GM21367 (cell line): ENCODE results near the gene CDH26.

Experiments
- ATAC-seq: cut with Tn5 transposase; IDR thresholded peaks from one replicate; pipeline ENCODE4 v1.9.1; 2021; ENCODE audit not compliant: unreplicated experiment

The CDH26 gene

DNA sequence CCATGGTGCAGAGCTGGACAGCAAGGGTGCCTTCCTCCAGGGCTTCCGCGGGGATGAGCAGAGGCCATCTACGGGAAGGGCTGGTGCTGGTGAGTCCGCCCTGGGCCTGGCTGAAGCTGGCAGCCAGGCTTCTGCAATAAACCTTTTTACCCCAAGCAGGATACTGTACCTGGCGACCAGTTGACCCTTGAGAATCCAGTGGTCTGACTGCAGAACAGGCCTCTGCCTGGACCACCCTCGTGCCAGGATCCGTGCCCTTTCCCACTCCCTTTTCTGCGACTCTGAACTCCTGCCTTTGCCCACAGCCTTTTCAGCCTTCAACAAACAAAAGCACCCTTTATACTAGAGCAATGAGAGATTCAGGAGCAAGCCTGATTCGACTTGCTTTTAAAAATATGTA lies 18.9 kb downstream of the CDH26 start:
- ATAC-seq = no peak

DNA sequence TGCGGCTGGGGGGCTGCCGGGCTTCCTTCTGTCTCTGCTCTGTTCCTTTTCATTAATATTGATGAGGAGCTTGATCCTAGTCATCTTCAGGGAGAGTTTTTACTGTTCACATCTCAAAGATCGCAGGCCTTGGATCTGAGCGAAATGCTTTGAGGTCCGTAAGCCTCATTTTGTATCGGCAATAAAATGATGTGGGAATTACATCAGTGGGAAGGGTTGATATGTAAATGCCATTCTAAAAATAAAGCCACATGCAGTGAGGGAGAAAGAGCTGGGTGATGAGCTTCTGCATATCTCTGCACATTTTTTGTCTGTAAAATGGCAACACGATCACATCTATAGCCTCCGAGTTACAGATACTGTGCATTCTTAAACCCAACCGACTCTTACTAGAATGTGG lies 24.9 kb downstream of the CDH26 start:
- no peak for ATAC-seq

- ATAC-seq = no peak
Measured at GRCh38 chr20:59984541-59984940, 26.3 kb downstream of the CDH26 start.

DNA sequence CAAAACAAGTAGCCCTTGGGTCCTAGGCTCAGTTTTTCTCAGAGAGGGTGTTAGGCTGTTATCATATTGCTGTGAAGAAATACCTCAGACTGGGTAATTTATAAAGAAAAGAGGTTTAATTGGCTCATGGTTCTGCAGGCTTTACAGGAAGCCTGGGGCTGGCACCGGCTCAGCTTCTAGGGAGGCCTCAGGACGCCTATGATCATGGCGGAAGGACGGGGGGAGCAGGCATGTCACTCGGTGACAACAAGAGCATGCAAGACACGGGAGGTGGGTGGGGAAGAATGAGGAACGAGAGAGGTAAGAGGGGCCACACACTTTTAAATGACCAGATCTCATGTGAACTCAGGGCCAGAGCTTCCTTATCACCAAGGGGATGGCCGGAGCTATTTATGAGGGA lies 26.9 kb downstream of the CDH26 start:
- ATAC-seq = no peak

DNA sequence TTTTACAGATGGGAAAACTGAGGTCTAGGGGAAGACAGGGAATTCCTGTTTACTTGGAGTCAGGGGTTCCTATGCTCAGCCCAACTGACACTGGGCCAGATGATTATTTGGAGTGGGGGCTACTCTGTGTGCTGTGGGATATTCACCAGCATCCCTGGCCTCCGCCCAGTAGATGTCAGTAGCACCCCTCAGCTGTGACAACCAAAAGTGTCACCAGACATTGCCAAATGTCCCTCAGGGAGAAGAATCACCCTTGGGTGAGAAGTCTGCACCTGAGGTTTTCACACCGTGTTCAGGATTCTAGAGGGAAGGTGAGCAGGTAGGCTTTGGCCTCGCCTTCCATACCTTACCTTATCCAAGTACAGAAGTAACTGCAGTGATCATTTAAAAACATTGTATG lies 27.6 kb downstream of the CDH26 start:
- no peak for ATAC-seq

DNA sequence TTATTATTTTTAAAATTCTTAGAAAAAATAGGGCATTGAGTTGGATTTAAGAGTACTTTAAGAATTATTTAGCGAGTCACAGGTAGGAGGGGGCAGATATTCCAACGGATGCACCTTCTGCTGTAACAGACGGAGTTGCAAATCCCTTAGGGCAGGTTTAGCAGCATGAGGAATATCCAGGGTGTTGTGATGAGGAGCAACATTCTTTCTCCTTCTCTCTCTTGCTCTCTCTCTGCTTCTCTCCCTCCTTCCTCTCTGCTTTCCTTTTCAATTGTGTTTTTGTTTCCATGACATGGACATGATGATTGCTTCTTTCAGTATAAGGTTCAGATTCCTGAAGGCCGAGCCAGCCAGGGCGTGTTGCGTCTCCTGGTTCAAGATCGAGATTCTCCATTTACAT lies 28.9 kb downstream of the CDH26 start:
- ATAC-seq = no peak

GRCh38 chr20:59988141-59988540 lies 29.9 kb downstream of the CDH26 start:
- ATAC-seq = no peak

DNA sequence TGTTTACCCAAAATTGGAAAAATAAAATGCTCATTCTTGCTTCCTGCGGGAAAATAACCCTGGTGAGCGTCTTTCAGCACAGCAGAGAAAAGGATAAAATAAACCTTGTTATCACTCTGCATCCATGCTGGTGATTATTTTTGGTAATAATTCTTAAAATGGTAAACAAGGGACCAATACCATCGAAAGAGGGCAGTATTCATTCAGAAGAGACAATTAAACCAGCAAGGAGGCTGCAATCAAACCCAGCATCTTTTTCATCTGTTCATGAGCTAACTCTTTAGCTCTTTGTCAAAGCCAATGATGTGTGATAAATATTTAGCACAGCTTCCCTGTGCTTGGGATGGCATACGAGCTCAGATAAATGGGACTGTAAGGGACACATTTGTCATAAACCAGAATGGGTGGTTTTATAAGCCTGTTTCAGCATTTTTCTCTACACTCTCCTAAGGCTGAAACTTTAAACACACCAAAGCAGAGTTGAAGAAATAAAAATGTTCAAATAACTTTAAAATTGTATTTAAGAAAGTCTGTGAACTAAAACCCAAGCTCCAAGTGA lies 34.4 kb downstream of the CDH26 start:
- ATAC-seq = no peak

DNA sequence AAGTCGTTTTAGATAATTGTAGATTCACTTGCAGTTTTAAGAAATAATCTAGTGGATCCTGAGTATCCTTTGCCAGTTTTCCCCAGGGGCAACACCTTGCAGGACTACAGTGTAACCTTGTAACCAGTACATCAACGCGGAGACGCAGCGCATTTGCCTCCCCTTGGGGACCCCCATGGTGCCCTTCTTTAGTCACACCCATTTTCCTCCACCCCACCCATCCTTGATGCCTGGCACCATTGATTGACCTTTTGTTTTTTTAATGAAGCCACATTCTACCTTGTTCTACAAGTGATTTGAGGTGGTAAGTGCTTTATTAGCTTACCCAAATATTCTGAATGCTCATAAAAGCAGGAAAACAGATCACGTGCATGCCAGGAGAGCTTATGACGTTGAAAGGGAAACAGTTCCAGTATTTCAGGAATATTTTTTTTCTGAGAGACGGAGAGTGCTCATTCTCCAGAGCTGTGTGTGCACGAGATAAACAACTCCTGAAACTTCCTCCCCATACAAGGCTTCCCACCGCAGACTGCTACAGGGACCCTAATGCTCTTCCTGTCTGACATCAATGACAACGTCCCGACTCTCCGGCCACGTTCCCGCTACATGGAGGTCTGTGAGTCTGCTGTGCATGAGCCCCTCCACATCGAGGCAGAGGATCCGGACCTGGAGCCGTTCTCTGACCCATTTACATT lies 35.7 kb downstream of the CDH26 start:
- ATAC-seq = no peak

DNA sequence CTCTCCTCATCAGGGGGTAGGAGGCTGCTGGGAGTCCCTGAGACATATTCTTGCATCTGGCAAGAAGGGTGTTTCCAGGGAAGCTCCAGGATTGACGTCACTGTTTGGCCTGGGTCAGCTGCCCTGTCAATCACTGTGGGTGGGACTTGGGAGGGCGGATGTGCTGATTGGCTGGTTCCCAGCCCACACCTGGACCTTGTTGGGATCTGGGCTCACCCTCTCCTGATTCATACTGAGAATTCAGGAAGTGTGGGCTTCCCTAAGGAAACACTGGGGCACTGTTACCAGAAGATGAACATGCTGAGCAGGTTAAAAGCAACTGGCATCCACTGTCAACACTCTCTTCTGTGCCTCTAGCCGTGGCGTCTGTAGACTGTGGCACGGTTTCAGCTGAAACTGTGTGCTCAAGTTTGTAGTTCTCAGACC lies 36.5 kb downstream of the CDH26 start:
- ATAC-seq = no peak

DNA sequence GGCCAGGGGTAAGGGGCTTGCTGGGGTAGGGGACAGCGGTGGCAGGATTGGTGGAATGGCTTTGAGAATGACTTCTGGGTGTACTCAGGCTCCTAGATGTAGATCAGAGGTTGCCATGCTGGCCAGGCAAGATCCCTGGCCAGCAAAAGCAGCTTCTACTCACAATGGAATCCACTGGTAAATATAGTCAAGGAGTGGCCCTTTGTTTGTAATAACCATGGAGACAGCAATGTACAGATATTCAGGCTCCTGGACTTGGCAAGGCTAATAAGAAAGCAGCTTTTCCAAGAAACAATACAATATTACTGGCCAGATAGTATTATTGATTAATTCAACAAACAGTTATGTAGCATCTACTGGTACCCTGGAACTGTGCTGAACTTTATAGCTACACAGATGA lies 37.9 kb downstream of the CDH26 start:
- no peak for ATAC-seq

DNA sequence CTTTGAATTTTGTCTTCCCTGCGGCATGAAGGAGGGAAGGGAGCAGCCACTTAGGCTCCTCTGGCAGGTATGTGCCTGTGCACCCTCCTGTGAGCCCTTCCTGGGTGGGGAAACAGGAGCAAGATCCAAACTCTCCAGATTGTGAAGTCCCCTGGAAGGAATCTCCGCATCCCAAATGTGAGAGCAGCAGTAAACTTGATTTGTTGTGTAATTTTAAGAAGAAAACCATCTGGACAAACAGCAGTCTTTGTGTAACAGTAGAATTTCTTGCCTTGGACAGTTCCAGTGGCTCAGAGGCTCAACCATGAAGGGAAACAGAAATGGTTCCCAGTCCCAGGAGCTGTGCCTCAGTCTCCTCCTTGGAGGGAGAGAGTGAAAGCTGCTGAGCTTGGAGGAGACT lies 39.7 kb downstream of the CDH26 start:
- no peak for ATAC-seq

GRCh38 chr20:59999502-59999901 lies 41.3 kb downstream of the CDH26 start:
- ATAC-seq = no peak

- ATAC-seq = no peak
Measured at GRCh38 chr20:60000271-60001042, 42.2 kb downstream of the CDH26 start.

DNA sequence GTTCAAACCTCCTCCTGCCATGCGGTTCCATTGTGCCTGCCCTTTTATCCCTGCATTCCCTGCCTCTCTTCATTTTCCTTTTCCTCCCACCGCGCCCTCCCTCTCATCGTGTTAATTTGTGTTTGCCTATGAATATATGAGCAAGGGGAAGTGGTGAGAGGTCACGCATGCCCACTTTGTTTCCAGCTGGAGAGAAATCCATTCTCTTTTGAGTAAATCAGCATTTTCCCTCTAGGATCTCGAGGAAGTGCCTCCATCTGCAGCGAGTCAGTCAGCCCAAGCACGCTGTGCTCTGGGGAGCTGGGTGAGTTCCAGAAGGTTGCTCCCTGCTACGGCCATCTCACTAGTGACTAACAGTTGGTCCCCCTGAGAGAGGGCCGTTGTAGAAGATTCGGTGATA lies 42.9 kb downstream of the CDH26 start:
- no peak for ATAC-seq

DNA sequence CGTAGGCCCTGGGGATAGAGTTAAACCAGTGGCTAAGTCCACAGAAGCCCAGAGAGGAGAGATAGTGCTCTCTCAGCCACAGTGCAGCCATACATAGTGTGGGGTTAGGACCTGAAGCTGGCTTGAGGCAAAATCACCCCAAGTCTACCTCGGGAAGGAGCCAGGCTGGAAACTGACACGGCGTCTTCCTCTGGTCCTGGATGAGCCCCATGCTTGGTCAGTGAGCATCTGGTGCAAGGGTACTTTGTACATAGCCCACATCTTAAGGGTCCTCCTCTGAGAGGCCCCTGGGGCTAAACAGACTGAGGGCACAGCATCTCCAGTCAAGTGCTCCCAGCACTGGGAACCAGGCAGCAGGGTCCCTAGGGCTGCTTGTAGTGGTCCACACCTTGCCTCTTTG lies 45.6 kb downstream of the CDH26 start:
- no peak for ATAC-seq

DNA sequence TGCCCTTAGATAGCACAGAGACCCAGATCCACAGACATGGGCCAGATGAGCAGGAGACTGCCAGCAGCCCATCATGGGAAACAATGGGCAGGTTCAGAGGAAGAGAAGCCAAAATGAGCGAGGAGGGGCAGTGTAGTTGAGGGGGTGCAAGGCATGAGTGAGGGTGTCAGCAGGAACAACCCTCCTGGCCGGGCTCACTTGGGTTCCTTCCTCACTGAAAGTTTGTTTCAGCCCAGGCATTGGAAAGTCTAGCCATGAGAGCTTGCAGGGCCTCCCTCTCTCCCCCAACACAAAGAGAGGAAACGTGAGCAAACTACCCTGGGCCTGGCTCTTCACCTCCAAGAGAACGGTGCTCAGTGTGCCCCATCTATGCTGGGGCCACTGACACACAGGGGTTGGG lies 48.0 kb downstream of the CDH26 start:
- no peak for ATAC-seq

- ATAC-seq = no peak
Measured at GRCh38 chr20:60007464-60007863, 49.2 kb downstream of the CDH26 start.

GRCh38 chr20:60008130-60008808 lies 50.0 kb downstream of the CDH26 start:
- no peak for ATAC-seq

GRCh38 chr20:60009318-60009717 lies 51.1 kb downstream of the CDH26 start:
- ATAC-seq = no peak

DNA sequence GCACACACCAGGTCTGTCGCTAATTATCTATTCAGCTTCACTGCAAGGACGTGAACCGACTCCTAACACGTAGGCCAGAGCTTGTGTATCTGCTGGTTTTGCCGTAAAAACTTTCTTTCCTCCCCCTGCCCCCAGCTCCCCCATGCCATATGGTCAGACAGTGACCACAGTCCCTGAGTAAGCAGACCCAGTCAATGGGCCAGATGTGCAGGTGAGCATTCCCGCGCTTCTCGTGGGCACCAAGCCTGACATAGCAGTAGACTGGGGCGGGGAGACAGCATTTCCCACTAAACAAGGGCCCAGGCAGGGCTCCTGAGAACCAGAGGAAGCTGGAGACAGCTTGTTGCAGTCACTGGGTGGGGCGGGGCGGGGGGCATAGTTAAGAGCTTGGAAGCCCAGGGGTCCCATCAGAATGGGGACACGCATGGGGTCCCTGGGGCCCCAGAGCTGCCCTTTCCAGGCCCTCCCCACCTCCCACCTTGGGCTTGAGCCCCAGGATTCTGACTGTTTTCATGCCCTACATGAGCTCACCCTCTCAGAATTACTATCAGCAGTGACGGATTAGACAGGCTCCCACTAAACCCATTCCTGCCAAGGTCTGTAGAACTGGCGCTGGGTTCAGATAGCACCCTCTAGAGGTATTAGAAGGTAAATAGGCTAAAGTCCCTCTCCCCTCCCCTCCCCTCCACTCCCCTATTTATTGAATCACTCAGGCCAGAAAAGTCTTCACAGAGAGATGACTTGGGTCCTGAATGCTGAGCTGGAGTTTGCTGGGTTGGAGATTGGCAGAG lies 51.8 kb downstream of the CDH26 start:
- no peak for ATAC-seq
